Liver (tissue), 9 donors: Measurements from ENCODE around the gene DNAH6. TPM values are rescaled to one million over a fixed set of nuclear protein-coding genes. Genes with fewer than 3 reads are reported as not detected.

Experiments
- DNase-seq: peaks from one replicate; pipeline ENCODE4 v3.0.0-alpha.2; 2017; ENCODE audit warnings: low spot score
- H3K27ac ChIP-seq, 2 donors: one replicate each; pipeline ENCODE4 v1.7.0; 2013; ENCODE audit warnings: inconsistent platforms in 2 of 2, low read length in 2 of 2, control low read depth in 1 of 2, low read depth in 1 of 2, mild to moderate bottlenecking in 1 of 2
- H3K27me3 ChIP-seq, 4 donors: one replicate each; pipeline versions ENCODE4 v1.6.1 to v1.7.0; 2013; ENCODE audit warnings: low read length in 3 of 4, inconsistent platforms in 1 of 4, mild to moderate bottlenecking in 1 of 4, moderate library complexity in 1 of 4; ENCODE audit not compliant: control insufficient read depth in 4 of 4, insufficient read depth in 4 of 4
- H3K36me3 ChIP-seq, 4 donors: one replicate each; pipeline versions ENCODE4 v1.6.1 to v1.7.0; 2013; ENCODE audit warnings: low read length in 3 of 4, mild to moderate bottlenecking in 3 of 4, low read depth in 1 of 4, moderate library complexity in 1 of 4; ENCODE audit not compliant: control insufficient read depth in 4 of 4, insufficient read depth in 3 of 4
- H3K4me1 ChIP-seq, 4 donors: one replicate each; pipeline versions ENCODE4 v1.6.1 to v1.7.0; 2013; ENCODE audit warnings: low read length in 3 of 4, mild to moderate bottlenecking in 3 of 4, moderate library complexity in 1 of 4; ENCODE audit not compliant: control insufficient read depth in 4 of 4, insufficient read depth in 4 of 4
- H3K4me3 ChIP-seq, 3 donors: one replicate each; pipeline versions ENCODE4 v1.6.1 to v1.7.0; 2013; ENCODE audit warnings: low read length in 3 of 3, control low read depth in 1 of 3, low read depth in 1 of 3, mild to moderate bottlenecking in 1 of 3
- H3K9ac ChIP-seq, 2 donors: one replicate each; pipeline ENCODE4 v1.7.0; 2013; ENCODE audit warnings: low read length in 2 of 2, mild to moderate bottlenecking in 2 of 2, moderate library complexity in 2 of 2, control low read depth in 1 of 2, low read depth in 1 of 2
- H3K9me3 ChIP-seq, 4 donors: one replicate each; pipeline versions ENCODE4 v1.6.1 to v1.7.0; 2013; ENCODE audit warnings: low read length in 3 of 4; ENCODE audit not compliant: control insufficient read depth in 4 of 4
- ATF3 ChIP-seq: IDR thresholded peaks from 2 replicates; pipeline ENCODE4 v1.6.1; 2016; ENCODE audit warnings: antibody characterized with exemption
- CTCF ChIP-seq: fragments of 150-350 bp; IDR thresholded peaks from 2 replicates; pipeline ENCODE4 v1.5.1; 2017; ENCODE audit warnings: improper control_type of control experiment, low read depth, low read length; ENCODE audit not compliant: missing input control
- EGR1 ChIP-seq, 2 donors: IDR thresholded peaks; 2 replicates each; pipeline ENCODE4 v1.6.1; 2016 to 2018; ENCODE audit warnings: antibody characterized with exemption in 2 of 2, low read depth in 2 of 2
- FOXA1 ChIP-seq: IDR thresholded peaks from 2 replicates; pipeline ENCODE4 v1.6.1; 2016; ENCODE audit warnings: antibody characterized with exemption
- FOXA2 ChIP-seq: IDR thresholded peaks from 2 replicates; pipeline ENCODE4 v1.6.1; 2016; ENCODE audit warnings: antibody characterized with exemption
- GABPA ChIP-seq, 2 donors: IDR thresholded peaks in 1 of 2; conservative IDR thresholded peaks in 1 of 2; 2 replicates each; pipeline ENCODE4 v1.6.1; 2016; ENCODE audit warnings: antibody characterized with exemption in 2 of 2, mild to moderate bottlenecking in 1 of 2, moderate library complexity in 1 of 2
- HNF4A ChIP-seq, 2 donors: conservative IDR thresholded peaks; 2 replicates each; pipeline ENCODE4 v1.6.1; 2016; ENCODE audit warnings: antibody characterized with exemption in 2 of 2, mild to moderate bottlenecking in 2 of 2
- HNF4G ChIP-seq: IDR thresholded peaks from 2 replicates; pipeline ENCODE4 v1.6.1; 2016; ENCODE audit warnings: antibody characterized with exemption
- JUND ChIP-seq, 2 donors: IDR thresholded peaks; 2 replicates each; pipeline ENCODE4 v1.6.1; 2016; ENCODE audit warnings: antibody characterized with exemption in 2 of 2
- MAX ChIP-seq: IDR thresholded peaks from 2 replicates; pipeline ENCODE4 v1.6.1; 2016; ENCODE audit warnings: antibody characterized with exemption
- NR2F2 ChIP-seq: IDR thresholded peaks from 2 replicates; pipeline ENCODE4 v1.6.1; 2016; ENCODE audit warnings: antibody characterized with exemption
- SP1 ChIP-seq: IDR thresholded peaks from 2 replicates; pipeline ENCODE4 v1.6.1; 2018; ENCODE audit warnings: antibody characterized with exemption, mild to moderate bottlenecking
- TAF1 ChIP-seq: conservative IDR thresholded peaks from 2 replicates; pipeline ENCODE4 v1.6.1; 2016; ENCODE audit warnings: antibody characterized with exemption, mild to moderate bottlenecking
- YY1 ChIP-seq: IDR thresholded peaks from 2 replicates; pipeline ENCODE4 v1.6.1; 2016; ENCODE audit warnings: antibody characterized with exemption, mild to moderate bottlenecking
- ZBTB33 ChIP-seq: IDR thresholded peaks from 2 replicates; pipeline ENCODE4 v1.6.1; 2016; ENCODE audit warnings: antibody characterized with exemption
- WGBS: extraction: QIAGEN DNeasy Blood & Tissue Kit; methylation state at CpG from one replicate; pipeline ENCODE4 v1.1.7; 2013; 5-methylcytosine and 5-hydroxymethylcytosine counted together
- polyA plus RNA-seq, 2 donors: library from polyadenylated mRNA; stranded (reverse) in 1 of 2; unstranded in 1 of 2; fragments of 200-250 nt in 1 of 2; fragments of >200 nt in 1 of 2; fragmentation: Nextera tagmentation in 1 of 2; extraction: Ambion mirVana in 1 of 2; gene quantifications; one replicate each; pipeline versions ENCODE4 v1.2.1 to v1.2.3, GENCODE V29; 2013 to 2015
- total RNA-seq, 2 donors: library from RNA; depleted of rRNA; stranded (reverse); fragments of >200 nt; gene quantifications; one replicate each; pipeline ENCODE4 v1.2.3, GENCODE V29; 2014
- donor health status: healthy.
- donor health status: healthy.
- donor health status: healthy.
- donor health status: healthy.
- donor health status: healthy.

Gene DNAH6
- total and polyA plus RNA-seq, 4 donors: 0.32 to 1.6 (median 0.59) TPM

- no peaks in the 10 kb centered on the region for H3K9me3 ChIP-seq
- 50% methylated on average over 3 of the region's 3 CpGs for WGBS
- no peaks in the 10 kb centered on the region for H3K36me3 ChIP-seq
- H3K4me1 ChIP-seq: no peaks in the 10 kb centered on the region
- no peak overlapping the region for H3K4me3 ChIP-seq
- H3K9ac ChIP-seq: no peak overlapping the region
- no peak overlapping the region for H3K27ac ChIP-seq
- TF ChIP-seq CTCF (no peak), MAX (no peak), GABPA (IDR thresholded peaks at IDR 0.05 in 1 of 2, conservative IDR thresholded peaks at IDR 0.05 in 1 of 2) (no peak)
- DNase-seq: no peak
- no peaks in the 10 kb centered on the region for H3K27me3 ChIP-seq
Observed at GRCh38 chr2:84534225-84534624, 17.9 kb downstream of the DNAH6 start.

GRCh38 chr2:84537251-84537650 is 21.0 kb downstream of the DNAH6 start:
- no peaks in the 10 kb centered on the region for H3K9me3 ChIP-seq
- H3K27me3 ChIP-seq: no peaks in the 10 kb centered on the region
- H3K27ac ChIP-seq: no peak overlapping the region
- TF ChIP-seq TAF1 (no peak), JUND (IDR thresholded peaks at IDR 0.05) (no peak), NR2F2 (no peak), MAX (no peak), FOXA1 (no peak), HNF4G (no peak), HNF4A (conservative IDR thresholded peaks at IDR 0.05) (no peak), SP1 (no peak)
- H3K9ac ChIP-seq: no peak overlapping the region
- H3K36me3 ChIP-seq: no peaks in the 10 kb centered on the region
- DNase-seq: no peak
- H3K4me1 ChIP-seq: no peaks in the 10 kb centered on the region
- 88% methylated on average over 1 of the region's 1 CpG for WGBS
- no peak overlapping the region for H3K4me3 ChIP-seq

- Histone ChIP-seq H3K4me1 (no peaks in the 10 kb centered on the region), H3K36me3 (no peaks in the 10 kb centered on the region), H3K4me3 (no peak overlapping the region), H3K9ac (no peak overlapping the region), H3K27ac (no peak overlapping the region), H3K27me3 (no peaks in the 10 kb centered on the region), H3K9me3 (no peaks in the 10 kb centered on the region)
- TF ChIP-seq FOXA1: no peak
- no peak for DNase-seq
Observed at GRCh38 chr2:84539729-84540128, 23.4 kb downstream of the DNAH6 start.

- Histone ChIP-seq H3K27ac (no peak overlapping the region), H3K9ac (no peak overlapping the region), H3K27me3 (no peaks in the 10 kb centered on the region), H3K36me3 (no peaks in the 10 kb centered on the region), H3K9me3 (no peaks in the 10 kb centered on the region), H3K4me1 (no peaks in the 10 kb centered on the region), H3K4me3 (no peak overlapping the region)
- no peak for DNase-seq
- TF ChIP-seq EGR1 (IDR thresholded peaks at IDR 0.05; ENCODE audit: low read depth in 2 of 2) (no peak), JUND (IDR thresholded peaks at IDR 0.05) (no peak), YY1 (no peak), ZBTB33 (no peak), MAX (no peak), NR2F2 (no peak), CTCF (no peak), ATF3 (no peak), FOXA2 (no peak), GABPA (IDR thresholded peaks at IDR 0.05 in 1 of 2, conservative IDR thresholded peaks at IDR 0.05 in 1 of 2) (no peak), HNF4A (conservative IDR thresholded peaks at IDR 0.05) (no peak), SP1 (no peak), TAF1 (no peak), FOXA1 (no peak)
Observed at GRCh38 chr2:84545005-84545404, 28.7 kb downstream of the DNAH6 start.
